Measurements from ENCODE around the gene HABP4.
A peak's percentile ranks its signal among the peaks of the same experiment; 100 is the strongest.

The HABP4 gene

DNA sequence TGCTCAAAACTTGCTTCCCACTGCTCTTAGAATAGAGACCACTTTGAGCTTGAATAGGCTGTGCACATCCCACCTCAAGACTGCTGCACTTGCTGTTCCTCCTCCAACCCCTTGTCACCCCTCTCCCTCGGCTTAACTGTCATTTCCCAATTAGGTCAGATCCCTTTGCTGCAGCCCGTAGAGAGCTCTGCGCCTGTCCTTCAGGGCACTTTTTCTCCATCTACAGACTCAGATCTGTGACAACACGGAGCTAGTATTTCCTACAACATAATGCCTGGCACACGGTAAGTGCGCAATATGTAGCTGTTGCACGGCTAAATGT, 485 bp upstream of the HABP4 start:
- TF ChIP-seq, protein P1, sequence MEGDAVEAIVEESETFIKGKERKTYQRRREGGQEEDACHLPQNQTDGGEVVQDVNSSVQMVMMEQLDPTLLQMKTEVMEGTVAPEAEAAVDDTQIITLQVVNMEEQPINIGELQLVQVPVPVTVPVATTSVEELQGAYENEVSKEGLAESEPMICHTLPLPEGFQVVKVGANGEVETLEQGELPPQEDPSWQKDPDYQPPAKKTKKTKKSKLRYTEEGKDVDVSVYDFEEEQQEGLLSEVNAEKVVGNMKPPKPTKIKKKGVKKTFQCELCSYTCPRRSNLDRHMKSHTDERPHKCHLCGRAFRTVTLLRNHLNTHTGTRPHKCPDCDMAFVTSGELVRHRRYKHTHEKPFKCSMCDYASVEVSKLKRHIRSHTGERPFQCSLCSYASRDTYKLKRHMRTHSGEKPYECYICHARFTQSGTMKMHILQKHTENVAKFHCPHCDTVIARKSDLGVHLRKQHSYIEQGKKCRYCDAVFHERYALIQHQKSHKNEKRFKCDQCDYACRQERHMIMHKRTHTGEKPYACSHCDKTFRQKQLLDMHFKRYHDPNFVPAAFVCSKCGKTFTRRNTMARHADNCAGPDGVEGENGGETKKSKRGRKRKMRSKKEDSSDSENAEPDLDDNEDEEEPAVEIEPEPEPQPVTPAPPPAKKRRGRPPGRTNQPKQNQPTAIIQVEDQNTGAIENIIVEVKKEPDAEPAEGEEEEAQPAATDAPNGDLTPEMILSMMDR (IDR thresholded peaks at IDR 0.05; ENCODE audit: low read depth, low read length) = no peak
- peak overlapping the region; percentile 52 for H3K4me3 ChIP-seq (ENCODE audit: low read depth, low read length)

DNA sequence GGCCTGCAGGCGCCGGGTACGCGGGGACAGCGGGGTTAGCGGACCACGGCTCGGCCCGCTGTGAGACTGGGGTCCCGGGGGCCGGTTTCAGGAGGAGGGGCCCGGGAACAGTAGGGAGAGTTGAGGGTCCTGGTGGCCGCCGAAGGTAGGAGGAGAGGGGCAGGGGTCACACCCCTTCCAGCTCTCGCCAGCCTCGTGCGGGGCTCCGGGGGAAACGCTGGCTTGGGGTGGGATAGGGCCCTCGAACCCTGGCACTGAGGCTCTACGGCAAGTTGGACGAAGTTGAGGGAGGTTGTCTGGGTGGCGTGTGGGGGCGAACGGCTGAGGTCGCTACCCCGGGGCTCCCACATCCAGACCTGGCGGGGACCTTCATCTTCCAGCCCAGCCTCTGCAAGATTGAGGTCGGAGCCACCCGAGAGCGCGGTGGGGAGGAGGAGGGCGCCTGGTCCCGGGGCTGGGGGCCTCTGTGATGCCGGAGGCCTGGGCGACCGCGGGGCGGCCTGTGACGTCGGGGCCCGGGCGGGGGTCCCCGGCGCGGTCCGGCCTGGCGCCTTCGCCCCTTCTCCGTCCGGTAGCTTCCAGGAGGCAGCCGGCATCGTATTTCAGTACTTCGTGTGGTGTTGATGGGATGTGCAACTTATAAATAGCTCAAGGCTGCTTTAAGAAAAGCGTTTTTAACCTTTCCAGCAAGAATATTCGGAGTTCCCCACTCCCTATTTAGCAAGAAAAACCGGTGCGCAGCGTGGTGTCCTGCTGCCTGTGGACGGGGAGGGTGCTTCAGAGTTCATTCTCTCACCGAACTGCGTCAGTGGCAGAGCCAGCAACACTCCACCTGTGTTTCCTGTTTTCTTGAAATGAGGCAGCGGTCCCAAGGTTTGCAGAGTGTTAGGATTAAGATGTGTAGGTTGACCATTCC, 902 bp downstream of the HABP4 start:
- H3K4me3 ChIP-seq (ENCODE audit: low read depth, low read length) = peak overlapping the region; percentile 75

DNA sequence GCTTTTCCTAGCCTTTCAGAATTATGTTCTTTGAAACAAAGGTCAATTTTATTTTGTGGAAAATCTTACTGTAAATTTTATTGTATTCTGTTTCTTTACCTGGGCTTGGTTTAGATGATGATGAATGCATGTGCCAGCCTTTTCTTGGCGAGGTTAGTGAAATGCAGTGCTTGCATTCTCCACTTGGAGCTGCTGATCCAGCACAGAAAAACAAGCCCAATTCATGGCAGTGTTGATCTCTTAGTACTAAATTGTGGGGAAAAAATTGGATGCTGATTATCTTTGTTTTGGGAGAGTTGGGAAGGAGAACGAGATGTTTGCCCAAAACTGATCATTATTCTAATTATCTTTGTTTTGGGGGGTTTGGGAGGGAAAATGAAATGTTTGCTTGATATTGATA, 3.7 kb downstream of the HABP4 start:
- TF ChIP-seq, protein P1 (IDR thresholded peaks at IDR 0.05; ENCODE audit: low read depth, low read length) = peak; percentile 39
- H3K4me3 ChIP-seq (ENCODE audit: low read depth, low read length) = no peak overlapping the region

More for the DNA sequence above, 902 bp downstream of the HABP4 start:
- TF ChIP-seq, protein P1 (IDR thresholded peaks at IDR 0.05; ENCODE audit: low read depth, low read length) = no peak

DNA sequence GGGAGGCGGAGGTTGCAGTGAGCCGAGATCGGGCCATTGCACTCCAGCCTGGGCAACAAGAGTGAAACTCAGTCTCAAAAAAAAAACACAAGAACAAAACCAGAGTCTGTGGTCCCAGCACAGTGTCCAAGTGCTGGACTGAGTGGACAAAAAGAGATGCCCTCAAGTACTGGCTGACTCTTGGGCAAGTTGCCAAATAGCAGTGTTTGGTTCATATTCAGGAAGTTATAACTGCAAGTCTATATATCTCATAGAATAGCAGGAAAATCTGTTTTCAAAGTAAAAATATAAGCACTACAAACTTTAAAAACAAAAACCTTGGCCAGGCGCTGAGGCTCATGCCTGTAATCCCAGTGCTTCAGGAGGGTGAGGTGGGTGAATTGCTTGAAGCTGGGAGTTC, 7.3 kb downstream of the HABP4 start:
- TF ChIP-seq, protein P1 (IDR thresholded peaks at IDR 0.05; ENCODE audit: low read depth, low read length) = no peak
- no peak overlapping the region for H3K4me3 ChIP-seq (ENCODE audit: low read depth, low read length)

DNA sequence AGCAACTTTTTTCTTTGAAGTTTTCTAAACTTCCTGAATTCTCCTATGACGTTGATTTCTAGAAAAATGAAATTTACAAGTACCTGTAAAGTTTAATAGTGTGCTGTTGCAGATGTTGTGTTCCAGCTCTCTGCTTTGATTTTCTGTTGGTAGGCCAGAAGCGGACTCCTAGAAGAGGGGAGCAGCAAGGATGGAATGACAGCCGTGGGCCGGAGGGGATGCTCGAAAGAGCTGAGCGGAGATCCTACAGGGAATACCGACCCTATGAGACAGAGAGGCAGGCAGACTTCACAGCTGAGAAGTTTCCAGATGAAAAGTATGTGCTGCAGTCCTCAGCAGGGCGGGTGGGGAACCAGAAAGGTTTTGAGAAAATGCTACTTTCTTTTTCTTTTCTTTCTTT, 8.3 kb downstream of the HABP4 start:
- H3K4me3 ChIP-seq (ENCODE audit: low read depth, low read length) = no peak overlapping the region
- TF ChIP-seq, protein P1 (IDR thresholded peaks at IDR 0.05; ENCODE audit: low read depth, low read length) = no peak

DNA sequence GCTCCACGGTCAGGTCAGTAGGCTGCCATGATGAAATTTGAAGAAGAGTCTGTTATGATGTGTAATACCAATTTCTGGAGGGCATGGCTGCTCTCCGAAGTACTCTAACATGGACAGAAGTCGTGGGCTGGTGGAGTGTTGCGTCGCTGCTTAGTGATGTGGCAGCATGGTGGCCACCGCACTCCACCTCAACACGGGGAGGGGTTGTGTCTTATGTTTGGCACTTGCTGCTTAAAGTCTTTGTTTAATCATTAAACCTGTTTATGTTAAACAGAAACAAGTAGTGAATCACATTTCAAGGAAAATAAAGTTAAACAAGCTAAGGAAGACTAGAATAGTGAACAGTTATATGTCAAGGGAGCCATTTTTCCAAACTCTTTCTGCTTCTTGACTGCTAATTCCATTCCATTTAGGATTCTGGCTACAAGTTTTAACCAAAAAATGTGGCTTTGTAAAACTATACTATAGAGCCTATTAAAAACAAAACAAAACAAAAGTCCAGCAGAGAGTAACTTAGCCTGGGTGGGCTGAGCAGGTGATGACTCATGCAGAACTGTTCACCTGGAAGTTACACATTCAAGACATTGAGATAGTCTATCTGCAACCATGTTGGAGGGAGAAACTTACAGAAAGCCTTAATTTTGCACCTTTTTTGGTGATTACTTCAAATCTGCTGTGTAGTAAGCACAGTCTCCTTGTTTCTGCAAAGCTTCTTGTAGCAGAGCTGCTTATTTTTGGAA, 9.5 kb downstream of the HABP4 start:
- no peak overlapping the region for H3K4me3 ChIP-seq (ENCODE audit: low read depth, low read length)
- TF ChIP-seq, protein P1 (IDR thresholded peaks at IDR 0.05; ENCODE audit: low read depth, low read length) = no peak

DNA sequence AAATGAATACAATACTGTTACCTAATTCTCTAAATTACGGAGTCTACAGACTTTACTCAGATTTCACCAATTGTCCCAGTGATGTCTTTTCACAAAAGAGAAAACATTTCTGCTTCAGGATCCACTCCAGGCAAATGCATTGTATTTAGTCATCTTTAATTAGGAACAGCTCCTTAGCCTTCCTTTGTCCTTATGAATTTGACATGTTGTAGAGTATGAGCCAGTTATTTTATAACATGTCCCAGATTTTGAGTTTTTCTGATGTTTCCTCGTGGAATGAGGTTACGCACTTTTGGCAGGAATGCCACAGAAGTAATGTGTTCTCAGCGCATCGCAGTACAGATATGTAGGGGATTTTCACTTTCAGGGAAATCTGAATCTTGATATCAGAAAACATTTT, 10.5 kb downstream of the HABP4 start:
- TF ChIP-seq, protein P1 (IDR thresholded peaks at IDR 0.05; ENCODE audit: low read depth, low read length) = no peak

More for the DNA sequence above, 10.5 kb downstream of the HABP4 start:
- H3K4me3 ChIP-seq (ENCODE audit: low read depth, low read length) = no peak overlapping the region

Measured in WI38 (cell line).